Activated CD4-positive, alpha-beta T cell treated with anti-CD3 and anti-CD28 coated beads, Interleukin-2, amount 50 U/mL, for 16 hours (primary cell): ENCODE data around the gene EIF3A.
A peak's percentile ranks its signal among the peaks of the same experiment; 100 is the strongest.

ENCODE experiments used
- DNase-seq: peaks from one replicate; pipeline ENCODE4 v3.0.0-alpha.2; 2020

EIF3A gene

DNA sequence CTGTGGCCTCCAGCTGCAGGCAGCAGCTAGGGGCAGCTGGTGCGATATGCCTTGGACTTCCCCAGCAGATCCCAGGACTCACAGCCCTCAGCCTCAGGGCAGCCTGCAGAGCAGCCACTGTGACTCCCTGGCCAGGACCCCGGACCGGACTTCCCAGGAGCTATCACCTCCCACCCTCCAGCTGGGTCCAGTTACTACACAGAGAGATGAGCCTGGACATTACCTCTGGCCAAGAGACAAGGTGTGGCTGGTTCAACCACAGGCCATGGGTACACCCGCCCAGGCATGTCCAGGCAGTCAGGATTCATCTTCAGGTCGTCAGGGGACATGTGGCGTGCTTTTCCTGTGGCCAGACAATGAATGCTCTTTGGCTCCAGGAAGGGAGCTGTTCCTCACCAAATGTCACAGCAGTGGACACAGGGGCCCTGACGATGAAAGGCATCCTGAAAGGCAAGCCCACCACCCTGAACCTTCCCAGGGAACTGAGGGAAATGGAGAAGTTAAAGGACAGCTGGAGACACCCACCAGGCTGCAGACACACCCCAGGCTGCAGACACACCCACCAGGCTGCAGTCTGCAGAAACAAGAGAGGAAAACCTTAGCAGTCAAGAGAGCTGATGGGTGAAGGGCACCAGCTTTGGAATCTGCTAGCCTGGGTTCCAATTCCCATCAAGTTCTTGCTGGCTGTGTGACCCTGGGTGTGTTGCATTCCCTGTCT is 76.9 kb downstream of the EIF3A start:
- DNase-seq: no peak

DNA sequence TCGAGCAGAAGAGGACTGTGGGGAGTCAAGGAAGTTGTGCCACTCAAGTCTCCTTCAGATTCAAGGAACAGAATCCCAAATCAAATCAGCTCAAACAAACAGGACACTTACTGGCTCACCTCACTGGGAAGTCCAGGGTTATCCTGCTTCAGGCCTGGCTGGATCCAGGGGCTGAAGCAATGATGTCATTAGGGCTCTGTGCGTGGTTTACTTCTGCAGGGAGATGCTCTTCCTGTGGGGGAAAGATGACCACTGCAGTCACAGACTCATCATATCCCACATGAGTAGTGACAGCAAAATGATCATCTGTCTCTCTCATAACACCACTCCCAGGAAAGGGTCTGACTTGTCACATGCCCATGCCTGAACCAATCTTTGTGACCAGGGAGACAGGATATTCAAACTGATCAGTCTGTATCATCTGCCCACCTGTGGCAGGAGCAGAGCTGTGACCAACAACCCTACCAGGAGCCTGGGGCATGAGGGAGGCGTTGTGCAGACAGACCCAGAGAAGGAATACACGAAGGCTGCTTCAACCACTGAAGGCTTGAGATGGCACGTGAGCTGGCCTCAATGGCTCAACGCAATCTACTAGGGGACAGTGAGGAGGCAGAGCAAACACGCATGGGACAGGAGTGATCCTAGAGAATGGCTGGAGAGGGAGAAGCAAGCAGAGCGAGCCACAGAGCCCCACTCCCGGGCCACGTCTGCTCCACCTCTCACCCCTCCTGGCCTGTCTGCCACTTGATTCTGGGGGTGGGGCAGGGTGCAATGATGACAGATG is 78.7 kb downstream of the EIF3A start:
- no peak for DNase-seq

DNA sequence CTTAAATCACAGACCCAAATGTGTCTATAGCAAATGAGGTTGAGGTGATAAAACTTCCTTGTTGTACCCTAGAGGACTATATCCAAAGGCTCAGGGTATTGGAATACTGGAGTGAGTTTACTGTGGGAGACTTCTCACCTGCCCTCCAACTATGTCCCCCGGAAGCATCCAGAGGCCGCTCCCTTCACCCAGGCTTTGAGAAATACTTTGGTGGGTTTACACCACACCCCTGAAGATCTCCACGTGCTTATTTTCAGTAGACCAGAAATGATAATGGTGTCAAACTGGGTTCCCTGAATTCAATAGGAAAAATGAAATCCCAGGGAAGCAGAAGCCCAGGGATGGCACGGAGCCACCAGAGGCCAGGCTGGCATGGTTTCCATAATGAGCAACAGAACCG is 82.4 kb downstream of the EIF3A start:
- DNase-seq: no peak

DNA sequence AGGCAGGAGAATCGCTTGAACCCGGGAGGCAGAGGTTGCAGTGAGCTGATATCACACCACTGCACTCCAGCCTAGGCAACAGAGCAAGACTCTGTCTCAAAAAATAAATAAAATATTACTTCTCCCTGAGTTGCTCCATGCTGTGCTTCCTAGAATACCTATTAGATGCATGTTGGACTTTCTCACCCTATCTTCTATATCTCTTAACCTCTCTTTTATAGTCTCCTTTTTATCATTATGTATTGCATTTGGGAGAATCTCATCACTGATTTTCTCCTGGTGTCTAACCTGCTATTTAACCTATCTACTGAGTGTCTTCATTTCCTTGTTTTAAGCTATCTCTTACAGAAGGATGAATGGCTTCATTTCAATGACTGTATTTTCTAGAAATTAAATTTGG is 83.2 kb downstream of the EIF3A start:
- no peak for DNase-seq

DNA sequence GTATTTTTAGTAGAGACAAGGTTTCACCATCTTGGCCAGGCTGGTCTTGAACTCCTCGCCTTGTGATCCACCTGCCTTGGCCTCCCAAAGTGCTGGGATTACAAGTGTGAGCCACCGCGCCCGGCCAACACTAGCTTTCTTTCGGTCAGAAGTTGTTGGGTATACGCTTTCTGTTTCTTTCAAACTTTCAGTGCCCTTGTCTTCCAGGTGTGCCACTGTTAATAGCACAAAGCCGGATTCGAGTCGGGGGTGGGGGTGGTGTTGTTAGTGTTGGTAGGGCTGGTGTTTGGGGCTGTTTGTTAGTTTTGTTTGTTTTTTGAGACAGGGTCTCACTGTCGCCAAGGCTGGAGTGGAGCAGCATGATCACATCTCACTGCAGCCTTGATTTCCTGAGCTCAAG is 84.9 kb downstream of the EIF3A start:
- DNase-seq: no peak

DNA sequence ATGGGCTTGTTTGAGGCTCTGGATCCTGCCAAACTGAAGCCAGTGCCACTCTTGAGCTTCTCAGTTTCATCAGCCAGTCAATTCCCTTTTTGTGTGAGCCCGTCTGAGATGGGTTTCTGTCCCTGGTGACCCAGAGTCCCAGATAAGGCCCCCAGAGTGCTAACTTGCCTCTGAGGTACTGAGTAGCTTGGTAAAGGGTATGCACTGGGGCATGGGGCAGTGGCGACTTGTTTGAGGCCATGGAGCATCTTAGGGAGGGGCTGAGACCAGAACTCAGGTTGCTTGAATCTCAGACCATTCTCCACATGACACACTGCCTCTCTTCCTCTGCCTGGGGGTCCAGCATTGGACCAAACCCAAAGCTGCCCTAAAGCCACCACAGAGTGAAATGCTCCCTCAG is 86.3 kb downstream of the EIF3A start:
- DNase-seq: no peak

DNA sequence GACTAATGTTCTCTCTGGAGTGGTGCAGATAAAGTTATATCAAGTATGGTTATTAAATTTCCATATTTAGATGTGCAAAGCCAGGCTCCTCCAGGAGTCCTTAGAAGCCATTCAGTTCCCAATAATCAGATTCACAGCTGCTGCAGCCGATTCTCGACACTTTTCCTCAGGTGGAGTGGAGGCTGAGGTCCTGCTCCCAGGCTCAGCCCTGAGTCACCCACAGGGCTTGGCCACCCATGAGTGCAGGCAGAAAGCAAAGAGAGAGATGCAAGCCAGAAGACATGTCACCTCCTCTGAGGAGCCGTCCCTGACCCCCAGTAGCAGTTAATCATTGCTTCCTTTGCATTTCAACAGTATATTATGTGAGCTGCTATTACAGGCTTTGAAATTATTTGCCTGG is 87.4 kb downstream of the EIF3A start:
- DNase-seq: no peak

DNA sequence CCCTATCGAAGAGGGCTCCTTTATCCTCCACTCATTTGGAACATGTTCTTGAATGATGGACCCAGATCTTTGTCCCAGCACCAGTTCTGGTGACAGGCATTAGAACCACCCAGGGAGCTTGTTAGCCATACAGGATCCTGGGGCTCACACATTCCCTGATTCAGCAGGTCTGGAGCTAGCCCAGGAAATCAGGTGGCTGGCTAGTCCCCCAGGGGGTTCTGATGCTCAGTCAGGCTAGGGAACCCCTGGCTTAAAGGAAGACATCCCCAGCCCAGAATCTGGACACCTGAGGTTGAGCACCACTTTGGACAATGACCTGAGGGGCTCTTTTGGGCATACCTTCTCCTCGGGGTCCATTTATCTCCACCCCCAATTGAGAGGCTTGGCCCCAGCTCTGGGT is 88.1 kb downstream of the EIF3A start:
- DNase-seq: no peak

DNA sequence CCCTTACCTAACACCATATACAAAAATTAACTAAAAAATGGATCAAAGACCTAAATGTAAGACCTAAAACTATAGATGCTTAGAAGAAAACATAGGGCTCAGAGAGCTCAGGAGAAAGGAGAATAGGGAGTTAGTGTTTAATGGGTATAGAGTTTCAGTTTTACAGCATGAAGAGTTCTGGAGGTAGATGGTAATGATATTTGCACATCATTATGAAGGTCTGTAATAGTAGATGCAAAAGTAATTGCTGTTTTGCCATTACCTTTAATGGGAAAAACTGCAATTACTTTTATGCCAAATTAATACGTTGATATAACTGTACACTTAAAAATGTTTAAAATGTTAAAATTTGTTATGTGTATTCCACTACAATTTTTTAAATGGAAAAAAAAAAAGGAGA is 90.3 kb downstream of the EIF3A start:
- no peak for DNase-seq

DNA sequence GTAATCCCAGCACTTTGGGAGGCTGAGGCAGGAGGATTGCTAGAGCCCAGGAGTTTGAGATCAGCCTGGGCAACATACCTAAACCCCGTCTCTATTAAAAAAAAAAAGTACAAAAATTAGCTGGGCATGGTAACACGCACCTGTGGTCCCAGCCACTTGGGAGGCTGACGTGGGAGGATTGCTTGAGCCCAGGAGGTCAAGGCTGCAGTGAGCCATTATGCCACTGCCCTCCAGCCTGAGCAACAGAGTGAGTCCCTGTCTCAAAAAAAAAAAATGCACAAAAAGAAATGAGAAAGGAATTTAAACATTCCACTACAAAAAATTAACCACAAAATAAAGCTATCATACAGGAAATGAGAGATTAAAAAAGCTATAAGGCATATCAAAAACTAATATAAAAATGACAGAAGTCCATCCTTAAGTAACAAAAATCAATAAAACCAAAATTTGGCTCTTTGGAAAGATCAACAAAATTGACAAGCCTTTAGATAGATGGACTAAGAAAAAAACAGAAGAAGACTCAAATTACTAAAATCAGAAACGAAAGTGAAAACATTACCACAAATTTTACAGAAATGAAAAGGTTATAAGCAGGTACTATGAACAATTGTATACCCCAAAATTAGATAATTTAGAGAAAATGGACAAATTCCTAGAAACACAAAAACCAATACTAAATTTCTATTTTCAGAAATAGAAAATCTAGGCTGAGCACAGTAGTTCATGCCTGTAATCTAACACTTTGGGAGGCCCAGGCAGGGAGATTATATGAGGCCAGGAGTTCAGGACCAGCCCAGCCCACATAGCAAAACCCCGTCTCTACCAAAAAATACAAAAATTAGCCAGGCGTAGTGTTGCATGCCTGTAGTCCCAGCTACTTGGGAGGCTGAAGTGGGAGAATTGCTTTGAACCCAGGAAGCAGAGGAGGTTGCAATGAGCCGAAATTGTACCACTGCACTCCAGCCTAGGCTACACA is 93.5 kb downstream of the EIF3A start:
- peak; percentile 54 for DNase-seq

DNA sequence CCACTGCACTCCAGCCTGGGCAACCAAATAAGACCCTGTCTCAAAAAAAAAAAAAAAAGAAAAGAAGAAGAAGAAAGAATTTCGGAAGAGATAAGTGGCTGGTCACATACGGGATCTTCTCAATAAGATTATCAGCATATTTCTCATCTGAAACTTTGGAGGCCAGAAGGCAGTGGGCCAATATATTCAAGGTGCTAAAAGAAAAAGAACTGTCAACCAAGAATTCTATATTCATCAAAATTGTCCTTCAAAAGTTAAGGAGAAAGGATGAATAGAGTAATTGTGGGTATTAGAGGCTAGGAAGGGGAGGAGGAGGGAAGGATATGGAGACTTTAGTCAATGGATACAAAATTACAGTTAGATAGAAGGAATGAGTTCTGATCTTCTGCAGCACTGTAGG is 95.0 kb downstream of the EIF3A start:
- DNase-seq: no peak
